GM10248 (cell line): ENCODE measurements around the gene UVRAG.
"Not testable (repeated sequence)": the region's sequence is repeated elsewhere in the genome, so short reads cannot be mapped to it uniquely, and the experiment has no call there.

ENCODE experiments used
- CTCF ChIA-PET: fragments of 300-600 bp; sonication (Branson Sonifier 250); formaldehyde crosslinking; extraction: SDS; loops from one replicate; lab custom pipeline; 2021; ENCODE audit warnings: antibody characterized with exemption; lab: Yijun Ruan, JAX
- POLR2A ChIA-PET: fragments of 350-650 bp; sonication (Branson Sonifier 250); formaldehyde crosslinking; extraction: SDS; loops from one replicate; lab custom pipeline; 2020; ENCODE audit warnings: antibody characterized with exemption; lab: Yijun Ruan, JAX
- DNase-seq: peaks from one replicate; pipeline ENCODE4 v3.0.0; 2012; ENCODE audit errors: extremely low spot score
- TF ChIP-seq, protein P1 (sequence below): IDR thresholded peaks from 2 replicates; pipeline ENCODE4 v1.5.1; 2012; ENCODE audit warnings: mild to moderate bottlenecking, low read depth; ENCODE audit errors: extremely low read depth, missing control alignments, control extremely low read depth

The UVRAG gene

GRCh38 chr11:76075716-76076115 is 260.7 kb downstream of the UVRAG start:
- TF ChIP-seq, protein P1, sequence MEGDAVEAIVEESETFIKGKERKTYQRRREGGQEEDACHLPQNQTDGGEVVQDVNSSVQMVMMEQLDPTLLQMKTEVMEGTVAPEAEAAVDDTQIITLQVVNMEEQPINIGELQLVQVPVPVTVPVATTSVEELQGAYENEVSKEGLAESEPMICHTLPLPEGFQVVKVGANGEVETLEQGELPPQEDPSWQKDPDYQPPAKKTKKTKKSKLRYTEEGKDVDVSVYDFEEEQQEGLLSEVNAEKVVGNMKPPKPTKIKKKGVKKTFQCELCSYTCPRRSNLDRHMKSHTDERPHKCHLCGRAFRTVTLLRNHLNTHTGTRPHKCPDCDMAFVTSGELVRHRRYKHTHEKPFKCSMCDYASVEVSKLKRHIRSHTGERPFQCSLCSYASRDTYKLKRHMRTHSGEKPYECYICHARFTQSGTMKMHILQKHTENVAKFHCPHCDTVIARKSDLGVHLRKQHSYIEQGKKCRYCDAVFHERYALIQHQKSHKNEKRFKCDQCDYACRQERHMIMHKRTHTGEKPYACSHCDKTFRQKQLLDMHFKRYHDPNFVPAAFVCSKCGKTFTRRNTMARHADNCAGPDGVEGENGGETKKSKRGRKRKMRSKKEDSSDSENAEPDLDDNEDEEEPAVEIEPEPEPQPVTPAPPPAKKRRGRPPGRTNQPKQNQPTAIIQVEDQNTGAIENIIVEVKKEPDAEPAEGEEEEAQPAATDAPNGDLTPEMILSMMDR, result no peak
- ChIA-PET CTCF (interaction anchor here (1.9 to 2.0 kb wide), 2 partner anchors 20 to 76 kb away, joined by 5 to 9 read pairs; no protein-coding TSS in a partner anchor), POLR2A (no interaction called here)
- no peak for DNase-seq

GRCh38 chr11:76076253-76076652 is 261.2 kb downstream of the UVRAG start:
- POLR2A ChIA-PET, result not testable (repeated sequence)
- CTCF ChIA-PET, result interaction anchor here (1.7 kb wide), 1 partner anchor 13 kb away, joined by 3 read pairs; no protein-coding TSS in a partner anchor

DNA sequence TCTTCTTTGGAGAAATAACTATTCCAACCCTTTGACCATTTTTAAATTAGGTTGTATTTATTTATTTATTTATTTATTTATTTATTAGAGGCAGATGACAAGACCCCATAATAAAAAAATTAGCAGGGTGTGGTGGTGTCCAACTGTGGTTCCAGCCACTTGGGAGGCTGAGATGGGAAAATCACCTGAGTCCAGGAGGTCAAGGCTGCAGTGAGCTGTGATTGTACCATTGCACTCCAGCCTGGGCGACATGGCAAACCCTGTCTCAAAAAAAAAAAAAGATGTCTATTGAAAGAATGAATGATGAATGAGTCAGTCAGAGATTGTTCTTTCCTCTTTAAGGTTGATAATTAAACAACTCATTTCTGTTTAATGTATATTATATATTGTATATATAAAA is 261.7 kb downstream of the UVRAG start:
- DNase-seq, result no peak
- CTCF ChIA-PET, result interaction anchor here (1.6 to 1.7 kb wide), 2 partner anchors 12 to 75 kb away, joined by 3 read pairs; no protein-coding TSS in a partner anchor
- TF ChIP-seq, protein P1, result no peak
- POLR2A ChIA-PET, result no interaction called here

More at GRCh38 chr11:76076253-76076652, 261.2 kb downstream of the UVRAG start:
- DNase-seq, result not testable (repeated sequence)

GRCh38 chr11:76077575-76078150 is 262.7 kb downstream of the UVRAG start:
- ChIA-PET POLR2A (no interaction called here), CTCF (interaction anchor here (1.6 to 1.7 kb wide), 2 partner anchors 12 to 74 kb away, joined by 3 read pairs; no protein-coding TSS in a partner anchor)
- no peak for DNase-seq
- TF ChIP-seq, protein P1, result no peak

GRCh38 chr11:76081084-76081483 is 266.1 kb downstream of the UVRAG start:
- POLR2A ChIA-PET, result interaction anchor here (0.6 kb wide), 1 partner anchor 91 kb away, joined by 3 read pairs; no protein-coding TSS in a partner anchor
- CTCF ChIA-PET, result interaction anchor here (0.6 to 1.6 kb wide), 4 partner anchors 10 to 71 kb away, joined by 3 to 4 read pairs (median 4); no protein-coding TSS in a partner anchor
- DNase-seq, result not testable (repeated sequence)

- CTCF ChIA-PET, result interaction anchor here (0.8 kb wide), 1 partner anchor 12 kb away, joined by 4 read pairs; no protein-coding TSS in a partner anchor
- DNase-seq, result no peak
Observed at GRCh38 chr11:76083563-76084451, 268.8 kb downstream of the UVRAG start.

DNA sequence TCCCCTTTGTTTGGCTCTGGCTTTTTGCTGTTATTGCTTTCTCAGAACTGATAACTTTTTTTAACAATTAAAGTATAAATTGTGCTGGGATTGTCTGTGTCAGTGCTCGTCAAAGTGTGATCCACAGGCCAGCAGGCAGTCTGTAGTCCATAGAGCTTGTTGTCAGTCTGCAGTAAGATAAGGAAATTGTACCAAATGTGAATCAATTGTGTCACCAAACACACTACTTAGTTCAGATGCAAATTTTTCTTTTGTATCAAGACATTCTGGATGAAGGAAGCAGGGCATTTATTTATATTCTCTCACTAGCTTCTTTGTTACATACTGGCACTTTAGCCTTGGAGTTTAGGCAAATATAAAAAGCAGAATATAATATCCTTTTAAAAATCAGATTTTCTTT is 270.3 kb downstream of the UVRAG start:
- CTCF ChIA-PET, result interaction anchor here (0.8 to 0.9 kb wide), 2 partner anchors 11 to 14 kb away, joined by 3 read pairs; no protein-coding TSS in a partner anchor
- no peak for DNase-seq
- TF ChIP-seq, protein P1, result no peak
- POLR2A ChIA-PET, result no interaction called here

More at GRCh38 chr11:76083563-76084451, 268.8 kb downstream of the UVRAG start:
- POLR2A ChIA-PET, result no interaction called here
- TF ChIP-seq, protein P1, result no peak
